Suprapubic skin (tissue), 4 donors: ENCODE results near the gene PPP1R36.

Experiments used
- CTCF ChIP-seq, 2 donors: fragments of 200-600 bp in 1 of 2; fragments of 450-650 bp in 1 of 2; sonication (generic) in 1 of 2; IDR thresholded peaks; one replicate each; pipeline ENCODE4 v1.5.1; 2016 to 2019; ENCODE audit warnings: antibody characterized with exemption in 2 of 2, mild to moderate bottlenecking in 1 of 2, moderate library complexity in 1 of 2
- EP300 ChIP-seq: sonication (generic); formaldehyde crosslinking; IDR thresholded peaks from one replicate; pipeline ENCODE4 v1.6.1; 2017; ENCODE audit warnings: antibody characterized with exemption
- POLR2AphosphoS5 ChIP-seq, 3 donors: sonication (generic); formaldehyde crosslinking; IDR thresholded peaks; one replicate each; pipeline ENCODE4 v1.6.1; 2017; ENCODE audit warnings: antibody characterized with exemption in 3 of 3

DNA sequence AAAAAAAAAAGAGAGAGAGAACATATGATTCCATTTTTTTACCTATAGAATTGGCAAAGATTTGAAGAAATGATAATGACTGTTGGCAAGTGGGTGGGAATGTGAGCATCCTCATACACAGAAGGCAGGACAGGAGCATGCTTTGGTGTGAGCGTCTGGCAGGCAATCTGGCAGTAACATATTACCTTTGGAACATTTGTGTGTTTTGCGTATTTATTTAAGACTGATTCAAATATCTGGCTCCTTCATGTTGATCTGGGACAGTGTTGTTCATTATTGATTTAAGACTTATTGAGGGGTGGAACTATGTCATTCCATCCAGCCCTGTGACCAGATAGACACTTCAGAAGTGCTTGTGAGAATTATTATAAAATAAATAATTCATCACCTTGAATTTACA lies 53.1 kb downstream of the PPP1R36 start:
- TF ChIP-seq CTCF (IDR thresholded peaks at IDR 0.05), result no peak
- no peak for TF ChIP-seq POLR2AphosphoS5 (IDR thresholded peaks at IDR 0.05)
- TF ChIP-seq EP300, result no peak
